Stimulated activated naive CD8-positive, alpha-beta T cell treated with anti-CD3 and anti-CD28 coated beads, Interleukin-15, Interleukin-2, amounts not matched to agents 100 ng/mL and 50 ng/mL, for 24 hours (primary cell): Measurements from ENCODE around the gene CMKLR1.

ENCODE experiments used
- H3K27ac Mint-ChIP-seq: one replicate; pipeline ENCODE4 v1.8.0; 2021; ENCODE audit warnings: mild to moderate bottlenecking, mixed read lengths
- H3K27me3 Mint-ChIP-seq: one replicate; pipeline ENCODE4 v1.8.0; 2021; ENCODE audit warnings: mixed read lengths
- H3K36me3 Mint-ChIP-seq: one replicate; pipeline ENCODE4 v1.8.0; 2021; ENCODE audit warnings: low read depth, mixed read lengths
- H3K4me1 Mint-ChIP-seq: one replicate; pipeline ENCODE4 v1.8.0; 2021; ENCODE audit warnings: low read depth, mixed read lengths
- H3K4me3 Mint-ChIP-seq: one replicate; pipeline ENCODE4 v1.8.0; 2021; ENCODE audit warnings: mild to moderate bottlenecking, mixed read lengths
- H3K9me3 Mint-ChIP-seq: one replicate; pipeline ENCODE4 v1.8.0; 2021; ENCODE audit warnings: mixed read lengths

The CMKLR1 gene

GRCh38 chr12:108350511-108350910, 11.4 kb upstream of the CMKLR1 start:
- Mint-ChIP-seq H3K9me3 (no peaks in the 10 kb centered on the region), H3K27me3 (peaks cover 5% of the 10 kb centered on the region)

DNA sequence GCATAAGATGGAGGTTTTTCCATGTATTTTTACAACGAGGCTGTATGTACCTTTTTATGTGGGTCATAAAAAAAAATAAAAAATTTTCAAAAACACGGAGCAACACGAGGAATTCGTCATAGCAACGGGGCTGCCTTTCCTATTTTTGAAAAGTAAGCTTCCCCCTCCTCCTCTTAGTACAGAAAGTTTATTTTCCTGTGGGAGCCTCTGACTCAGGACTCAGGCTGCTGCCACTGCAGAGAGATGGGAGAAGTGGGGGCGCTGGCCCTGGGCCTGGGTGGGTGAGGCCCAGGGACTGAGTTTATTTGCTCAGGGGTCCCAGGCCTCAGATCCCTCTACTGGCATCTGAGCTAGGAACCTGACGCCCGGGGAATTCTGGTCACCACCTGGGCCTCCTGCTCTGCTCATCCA, 10.2 kb upstream of the CMKLR1 start:
- Mint-ChIP-seq H3K4me1 (no peaks in the 10 kb centered on the region), H3K36me3 (no peaks in the 10 kb centered on the region), H3K9me3 (no peaks in the 10 kb centered on the region), H3K27me3 (peaks cover 2% of the 10 kb centered on the region), H3K4me3 (no peak overlapping the region), H3K27ac (no peak overlapping the region)

More at GRCh38 chr12:108350511-108350910, 11.4 kb upstream of the CMKLR1 start:
- H3K27ac Mint-ChIP-seq: no peak overlapping the region
- no peak overlapping the region for H3K4me3 Mint-ChIP-seq
- H3K36me3 Mint-ChIP-seq: no peaks in the 10 kb centered on the region
- H3K4me1 Mint-ChIP-seq: no peaks in the 10 kb centered on the region

DNA sequence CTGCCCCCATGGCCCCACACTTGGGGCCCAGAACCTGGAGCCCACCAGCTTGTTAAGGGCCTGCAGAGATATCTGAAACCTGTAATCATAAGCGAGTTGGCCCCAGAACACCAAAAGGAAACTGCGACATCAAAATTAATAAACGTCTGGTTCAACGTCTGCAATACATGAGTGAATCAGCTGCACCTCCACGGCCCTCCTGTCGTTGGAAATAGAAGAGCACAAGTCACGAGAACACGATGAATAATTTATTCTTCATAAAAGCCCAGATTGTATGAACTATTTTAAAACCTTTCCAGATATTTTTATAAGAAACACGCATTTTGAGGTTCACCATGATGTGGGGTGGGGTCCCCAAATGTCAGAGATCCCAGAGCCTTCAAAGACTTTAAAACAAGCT, 9.7 kb upstream of the CMKLR1 start:
- Mint-ChIP-seq H3K27me3 (no peaks in the 10 kb centered on the region), H3K9me3 (no peaks in the 10 kb centered on the region), H3K4me3 (no peak overlapping the region), H3K4me1 (no peaks in the 10 kb centered on the region), H3K36me3 (no peaks in the 10 kb centered on the region), H3K27ac (no peak overlapping the region)

DNA sequence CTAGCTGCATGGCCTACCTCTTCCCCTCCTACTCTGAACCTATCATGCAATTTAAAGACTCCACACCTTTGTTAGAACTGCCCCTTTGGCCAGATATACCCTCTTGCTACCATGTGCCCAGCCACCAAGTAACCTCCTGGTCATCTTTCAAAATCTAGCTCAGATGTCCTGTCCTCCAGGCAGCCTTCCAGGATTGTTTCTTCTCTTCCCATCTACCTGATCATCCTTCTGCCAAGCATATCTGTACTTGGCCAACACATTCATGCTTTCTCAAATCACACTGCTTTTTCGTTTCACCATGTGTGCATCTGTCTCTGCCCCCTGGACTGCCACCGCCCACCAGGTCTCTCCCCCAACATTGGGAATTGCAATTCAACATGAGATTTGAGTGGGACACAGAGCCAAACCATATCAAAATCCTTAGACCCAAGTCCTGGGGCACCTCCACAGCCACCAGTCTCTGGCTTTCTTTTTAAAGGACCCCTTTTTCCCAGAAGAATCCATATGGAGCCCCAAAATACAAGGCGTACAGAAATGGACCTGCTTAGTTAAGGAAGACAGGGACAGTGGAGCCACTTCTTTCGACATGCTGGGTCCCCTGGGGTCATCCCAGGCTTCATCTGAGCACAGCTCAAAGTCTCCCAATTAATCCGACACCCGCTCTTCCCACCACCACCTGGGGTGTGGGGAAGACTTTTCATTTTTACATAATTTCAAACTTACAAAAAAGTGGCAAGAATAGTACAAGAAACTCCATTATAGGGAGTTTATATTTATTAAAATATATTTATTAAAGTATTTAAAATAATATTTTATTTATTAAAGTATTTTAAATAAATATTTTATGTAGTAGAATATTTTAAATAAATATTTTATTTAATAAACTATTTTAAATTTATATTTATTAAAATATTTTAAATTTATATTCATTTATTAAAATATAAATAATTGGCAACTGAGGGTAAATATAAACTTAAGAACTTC, 7.9 kb upstream of the CMKLR1 start:
- Mint-ChIP-seq H3K36me3 (no peaks in the 10 kb centered on the region), H3K27me3 (no peaks in the 10 kb centered on the region), H3K4me3 (no peak overlapping the region), H3K4me1 (no peaks in the 10 kb centered on the region), H3K27ac (no peak overlapping the region), H3K9me3 (no peaks in the 10 kb centered on the region)

GRCh38 chr12:108345716-108346633, 6.9 kb upstream of the CMKLR1 start:
- no peaks in the 10 kb centered on the region for H3K36me3 Mint-ChIP-seq
- no peak overlapping the region for H3K4me3 Mint-ChIP-seq
- H3K4me1 Mint-ChIP-seq: no peaks in the 10 kb centered on the region

DNA sequence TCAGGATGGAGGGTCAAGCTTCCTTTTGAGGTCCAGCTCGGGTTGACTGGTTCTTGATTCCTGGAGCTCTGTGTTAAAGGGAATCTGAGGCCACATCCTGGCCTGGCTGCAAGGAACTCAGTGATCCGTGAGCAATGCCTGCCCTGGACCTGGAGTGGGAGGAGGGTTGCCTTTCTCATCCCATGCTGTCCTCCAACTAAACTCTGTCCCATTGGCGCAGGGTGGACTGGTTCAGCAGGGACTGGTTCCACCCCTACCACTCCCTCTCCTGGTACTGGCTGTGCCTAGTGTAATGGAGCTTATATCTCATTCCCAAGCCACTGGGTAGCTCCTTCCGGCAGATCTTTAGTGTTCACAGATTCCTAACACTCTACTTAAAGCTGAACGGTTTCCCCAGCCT, 3.9 kb upstream of the CMKLR1 start:
- Mint-ChIP-seq H3K4me1 (no peaks in the 10 kb centered on the region), H3K27me3 (peaks cover 7% of the 10 kb centered on the region), H3K36me3 (no peaks in the 10 kb centered on the region), H3K4me3 (no peak overlapping the region), H3K9me3 (no peaks in the 10 kb centered on the region), H3K27ac (no peak overlapping the region)

More at GRCh38 chr12:108345716-108346633, 6.9 kb upstream of the CMKLR1 start:
- Mint-ChIP-seq H3K27me3 (no peaks in the 10 kb centered on the region), H3K27ac (no peak overlapping the region), H3K9me3 (no peaks in the 10 kb centered on the region)

- no peak overlapping the region for H3K4me3 Mint-ChIP-seq
- peaks cover 15% of the 10 kb centered on the region for H3K27me3 Mint-ChIP-seq
- no peak overlapping the region for H3K27ac Mint-ChIP-seq
- no peaks in the 10 kb centered on the region for H3K4me1 Mint-ChIP-seq
- no peaks in the 10 kb centered on the region for H3K36me3 Mint-ChIP-seq
- no peaks in the 10 kb centered on the region for H3K9me3 Mint-ChIP-seq
Measured at GRCh38 chr12:108341854-108342847, 3.0 kb upstream of the CMKLR1 start.

DNA sequence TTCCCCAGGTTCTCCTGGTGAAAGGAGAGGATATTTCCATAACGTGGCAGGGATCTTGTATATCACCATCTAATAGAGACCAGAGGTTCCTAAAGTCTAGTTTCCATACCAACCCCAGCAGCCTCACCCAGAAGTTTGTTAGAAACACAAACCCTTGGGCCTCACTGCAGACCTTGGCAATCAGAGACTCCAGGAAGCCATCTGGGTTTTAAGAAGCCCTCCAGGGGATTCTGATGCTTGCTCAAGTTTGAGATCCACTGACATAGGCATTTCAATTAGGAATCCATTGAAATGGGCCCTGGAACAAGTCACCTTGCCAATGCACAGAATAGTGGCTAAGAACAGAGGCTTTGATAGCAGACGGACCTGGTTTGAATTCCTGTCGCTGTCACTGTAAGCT, 2.2 kb upstream of the CMKLR1 start:
- Mint-ChIP-seq H3K9me3 (no peaks in the 10 kb centered on the region), H3K4me3 (no peak overlapping the region), H3K27me3 (peaks cover 15% of the 10 kb centered on the region), H3K27ac (no peak overlapping the region), H3K4me1 (no peaks in the 10 kb centered on the region), H3K36me3 (no peaks in the 10 kb centered on the region)

GRCh38 chr12:108340037-108340436, 926 bp upstream of the CMKLR1 start:
- no peaks in the 10 kb centered on the region for H3K4me1 Mint-ChIP-seq
- no peak overlapping the region for H3K4me3 Mint-ChIP-seq
- H3K27me3 Mint-ChIP-seq: peaks cover 15% of the 10 kb centered on the region

GRCh38 chr12:108337235-108338223, 1.6 kb downstream of the CMKLR1 start:
- H3K4me3 Mint-ChIP-seq: peak overlapping the region; percentile 6
- H3K4me1 Mint-ChIP-seq: peaks cover 21% of the 10 kb centered on the region
- no peaks in the 10 kb centered on the region for H3K9me3 Mint-ChIP-seq
- no peaks in the 10 kb centered on the region for H3K36me3 Mint-ChIP-seq
- peaks cover 15% of the 10 kb centered on the region for H3K27me3 Mint-ChIP-seq
- no peak overlapping the region for H3K27ac Mint-ChIP-seq

More at GRCh38 chr12:108340037-108340436, 926 bp upstream of the CMKLR1 start:
- no peaks in the 10 kb centered on the region for H3K9me3 Mint-ChIP-seq
- H3K36me3 Mint-ChIP-seq: no peaks in the 10 kb centered on the region
- no peak overlapping the region for H3K27ac Mint-ChIP-seq

DNA sequence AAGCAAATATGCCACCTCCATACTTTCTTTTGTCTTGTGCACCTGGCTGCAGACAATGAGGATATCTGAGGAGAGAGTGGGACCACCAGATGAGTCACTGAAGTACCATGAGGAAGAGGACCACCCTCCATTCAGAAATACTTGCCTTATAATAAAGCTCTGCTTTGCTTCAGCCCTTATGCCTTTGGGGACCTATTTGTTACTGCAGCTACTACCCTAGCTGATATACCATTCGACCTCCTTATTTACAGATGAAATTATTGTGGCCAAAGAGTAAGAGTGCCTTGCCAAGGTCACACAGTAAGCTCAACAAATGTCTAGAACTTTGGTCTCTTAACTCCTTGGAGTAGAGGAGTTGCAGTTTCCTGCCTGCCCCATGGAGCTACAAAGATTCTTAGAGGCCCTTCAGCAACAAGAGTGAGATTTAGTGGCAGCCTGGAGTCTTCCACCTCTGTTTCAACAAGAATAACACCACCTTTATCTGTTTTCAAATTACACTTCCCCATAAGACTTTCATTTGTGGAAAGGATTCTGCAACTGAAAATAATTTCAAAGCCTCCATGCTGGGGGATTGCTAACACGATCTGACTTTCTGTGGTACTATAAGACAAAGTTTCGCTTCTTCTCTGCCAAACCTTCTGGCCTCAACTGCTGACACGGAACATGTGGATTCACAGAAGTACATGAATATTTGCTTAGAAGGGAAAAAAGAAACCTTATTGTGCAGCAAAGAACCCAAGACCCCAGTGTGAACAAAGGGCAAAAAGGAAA, 3.6 kb downstream of the CMKLR1 start:
- Mint-ChIP-seq H3K27me3 (peaks cover 15% of the 10 kb centered on the region), H3K9me3 (no peaks in the 10 kb centered on the region), H3K4me3 (no peak overlapping the region), H3K4me1 (peaks cover 23% of the 10 kb centered on the region), H3K27ac (peak overlapping the region; percentile 14), H3K36me3 (no peaks in the 10 kb centered on the region)

DNA sequence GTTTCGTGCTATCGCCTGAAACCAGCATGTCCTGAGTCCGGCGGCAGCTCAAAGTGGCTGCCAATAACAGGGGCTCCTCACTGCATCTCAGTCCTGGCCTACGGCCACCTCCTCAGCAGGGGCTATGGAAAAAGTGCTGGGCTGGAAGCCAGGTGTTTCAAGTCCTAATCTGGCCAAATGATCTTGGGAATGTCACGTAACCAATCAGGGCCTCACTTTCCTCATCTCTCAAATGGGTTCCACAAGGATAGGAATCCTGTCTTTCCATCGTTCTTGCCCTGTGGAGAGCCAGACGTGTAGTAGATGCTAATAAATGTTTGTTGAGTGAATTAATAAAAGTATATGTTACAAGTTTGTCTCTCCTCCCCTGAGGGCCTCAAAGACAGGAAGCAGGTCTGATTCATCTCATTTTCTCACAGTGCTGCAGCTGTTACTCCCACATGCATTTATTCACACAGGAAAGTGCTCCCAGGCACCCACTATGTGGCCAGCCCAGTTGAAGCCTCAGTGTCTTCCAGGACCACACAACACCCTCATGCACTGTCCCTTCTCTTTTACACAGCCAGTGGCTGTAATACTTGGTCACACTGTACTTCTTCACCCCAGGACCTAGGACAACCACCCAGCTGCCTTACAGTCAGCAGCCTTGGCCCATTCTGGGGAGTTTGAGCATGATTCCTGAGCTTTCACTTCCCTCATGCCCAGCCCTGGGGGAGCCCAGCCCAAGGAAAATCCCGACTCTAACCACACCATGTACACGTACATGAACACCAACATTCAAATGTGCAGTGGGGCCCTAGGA, 5.0 kb downstream of the CMKLR1 start:
- Mint-ChIP-seq H3K36me3 (no peaks in the 10 kb centered on the region), H3K4me1 (peaks cover 23% of the 10 kb centered on the region), H3K27ac (no peak overlapping the region), H3K9me3 (no peaks in the 10 kb centered on the region), H3K27me3 (peaks cover 11% of the 10 kb centered on the region), H3K4me3 (no peak overlapping the region)
